Measurements from ENCODE around the gene XYLT1.

The XYLT1 gene

GRCh38 chr16:17379121-17379571, 91.6 kb downstream of the XYLT1 start:
- no peak for TF ChIP-seq CTCF (IDR thresholded peaks at IDR 0.05)

DNA sequence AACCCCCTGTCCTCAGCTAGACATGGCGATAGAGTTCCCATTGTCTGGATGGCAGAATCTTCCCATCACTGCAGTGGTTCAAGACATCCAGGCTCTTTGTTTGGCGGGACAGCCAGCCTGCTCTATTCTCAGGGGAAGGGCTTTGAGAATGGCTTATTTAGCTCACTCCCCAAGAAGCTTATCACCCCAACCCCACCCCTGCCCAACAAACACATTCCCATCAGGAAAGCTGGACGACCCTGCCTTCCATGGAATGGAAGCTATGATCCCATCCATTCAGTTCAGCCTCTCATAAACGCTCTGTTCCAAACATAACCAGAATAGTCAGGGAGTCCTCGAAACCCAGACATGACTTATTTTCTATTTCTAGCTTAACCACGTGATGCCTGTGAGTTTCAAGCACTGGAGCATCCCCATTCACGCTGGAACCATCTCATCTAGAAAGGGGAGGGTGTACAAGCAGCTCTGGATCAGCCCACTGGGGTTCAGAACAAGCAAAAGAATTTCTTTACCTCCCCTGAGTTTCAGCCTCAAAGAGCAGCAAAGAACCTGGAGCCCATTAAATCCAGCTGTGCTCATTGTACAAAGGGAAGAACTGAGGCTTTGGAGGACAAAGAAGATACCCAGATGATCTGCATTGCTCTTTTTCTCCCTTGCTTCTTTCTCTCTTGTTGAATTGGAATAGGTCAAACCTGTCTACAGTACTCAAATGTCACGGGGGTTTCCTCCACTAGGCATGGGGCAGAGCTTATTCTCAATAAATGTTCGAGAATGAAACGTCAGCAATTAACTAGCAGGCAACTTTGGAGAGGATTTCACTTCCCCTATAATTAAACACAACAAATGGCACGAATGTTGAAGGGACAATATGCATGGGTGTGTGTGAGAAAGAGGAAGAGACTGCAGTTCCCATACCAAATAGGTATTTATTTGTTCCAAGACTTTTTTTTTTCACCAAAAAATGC, 93.1 kb downstream of the XYLT1 start:
- no peak for TF ChIP-seq CTCF (IDR thresholded peaks at IDR 0.05)

GRCh38 chr16:17375461-17376304, 95.1 kb downstream of the XYLT1 start:
- TF ChIP-seq CTCF (IDR thresholded peaks at IDR 0.05) = no peak

DNA sequence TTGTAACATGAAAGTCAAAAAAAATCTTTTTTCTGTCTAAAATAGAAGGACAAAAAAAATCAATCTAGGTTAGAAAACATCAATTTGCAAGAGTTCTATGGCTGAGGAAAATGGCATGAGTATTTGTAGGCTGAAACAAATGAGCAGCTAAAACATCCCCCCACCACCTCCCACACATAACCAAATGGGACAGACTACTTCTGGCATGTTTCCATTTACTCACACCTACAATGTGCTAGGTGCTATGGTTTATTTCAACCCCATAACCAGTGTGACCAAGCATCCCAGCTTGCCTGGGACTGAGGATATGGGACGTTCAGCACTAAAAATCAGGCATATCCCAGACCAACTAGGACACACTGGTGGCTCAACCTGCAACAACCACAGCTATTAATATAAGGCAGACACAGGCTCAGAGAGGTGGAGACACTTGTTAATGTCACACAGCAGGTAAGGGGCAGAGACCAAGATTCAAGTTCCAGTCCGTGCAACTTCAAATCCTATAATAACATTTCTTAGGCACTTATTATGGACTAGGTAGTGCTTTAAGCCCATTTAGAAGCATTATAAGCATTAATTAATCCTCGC, 96.0 kb downstream of the XYLT1 start:
- TF ChIP-seq CTCF (IDR thresholded peaks at IDR 0.05) = no peak

DNA sequence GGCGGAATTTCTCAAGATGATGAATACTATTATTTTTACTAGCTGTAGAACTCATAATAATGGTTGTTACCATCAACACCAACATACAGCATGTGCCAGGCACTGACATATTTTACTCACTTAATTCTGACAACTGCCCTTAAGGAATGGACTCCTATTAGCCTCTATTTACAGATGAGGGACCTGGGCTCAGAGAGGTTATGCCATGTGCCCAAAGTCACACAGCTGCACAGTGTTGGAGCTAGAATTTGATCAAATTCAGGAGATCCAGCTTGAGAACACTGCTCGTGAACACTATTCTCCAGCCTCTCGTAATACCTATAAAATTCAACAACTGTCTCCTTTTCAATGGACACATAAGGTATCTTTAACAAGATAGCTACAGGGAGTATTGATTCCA, 97.2 kb downstream of the XYLT1 start:
- TF ChIP-seq CTCF (IDR thresholded peaks at IDR 0.05) = no peak

GRCh38 chr16:17372386-17372785, 98.4 kb downstream of the XYLT1 start:
- TF ChIP-seq CTCF (IDR thresholded peaks at IDR 0.05) = no peak

DNA sequence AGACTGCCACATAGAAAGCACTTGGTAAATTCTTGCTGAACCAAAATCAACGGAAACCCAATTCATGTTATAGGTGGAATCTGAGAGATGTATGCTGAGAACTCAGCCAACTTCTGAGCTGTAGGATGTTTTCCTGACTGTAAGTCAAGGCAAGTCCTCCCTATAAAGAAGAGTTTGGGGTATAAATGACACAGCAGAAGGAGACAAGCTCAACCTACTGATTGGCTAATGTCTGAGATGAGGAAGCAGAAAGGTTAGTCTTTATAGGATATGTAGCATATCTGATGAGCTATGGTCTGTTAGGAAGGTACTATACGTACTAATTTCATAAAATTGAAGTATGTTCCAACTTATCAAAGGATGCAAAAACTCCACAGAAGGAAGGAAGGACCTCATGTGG, 99.5 kb downstream of the XYLT1 start:
- no peak for TF ChIP-seq CTCF (IDR thresholded peaks at IDR 0.05)
